Activated CD8-positive, alpha-beta memory T cell treated with anti-CD3 and anti-CD28 coated beads for 36 hours (primary cell): ENCODE measurements around the gene GLIS1. TPM values are rescaled to one million over a fixed set of nuclear protein-coding genes. Genes with fewer than 3 reads are reported as not detected.

Experiments
- CTCF ChIA-PET: fragments of 350-600 bp; sonication (Branson Sonifier 250); formaldehyde crosslinking; loops from one replicate; lab custom pipeline; 2021; ENCODE audit warnings: antibody characterized with exemption; lab: Charles Lee
- POLR2A ChIA-PET: fragments of 350-600 bp; sonication (Branson Sonifier 250); formaldehyde crosslinking; loops from one replicate; lab custom pipeline; 2021; ENCODE audit warnings: antibody characterized with exemption; lab: Charles Lee
- total RNA-seq, 2 experiments: library from RNA; stranded (reverse); gene quantifications; one replicate each; pipeline ENCODE4 v1.2.3, GENCODE V29; 2021

The GLIS1 gene
- total RNA-seq, 2 experiments from 2014 or later = not detected

- ChIA-PET CTCF (interaction anchor here (1.6 kb wide), 1 partner anchor 21 kb away, joined by 3 read pairs; no protein-coding TSS in a partner anchor), POLR2A (no interaction called here)
Measured at GRCh38 chr1:53583021-53583867, 155.7 kb downstream of the GLIS1 start.

GRCh38 chr1:53582211-53583020 lies 156.5 kb downstream of the GLIS1 start:
- CTCF ChIA-PET = interaction anchor here (1.6 kb wide), 1 partner anchor 20 kb away, joined by 3 read pairs; no protein-coding TSS in a partner anchor
- POLR2A ChIA-PET = no interaction called here

GRCh38 chr1:53581476-53581875 lies 157.5 kb downstream of the GLIS1 start:
- ChIA-PET POLR2A (no interaction called here), CTCF (no interaction called here)

- CTCF ChIA-PET = no interaction called here
- POLR2A ChIA-PET = no interaction called here
Measured at GRCh38 chr1:53580739-53581475, 158.1 kb downstream of the GLIS1 start.

- POLR2A ChIA-PET = no interaction called here
- CTCF ChIA-PET = no interaction called here
Measured at GRCh38 chr1:53580009-53580400, 159.0 kb downstream of the GLIS1 start.

GRCh38 chr1:53579221-53580008 lies 159.5 kb downstream of the GLIS1 start:
- POLR2A ChIA-PET = no interaction called here
- CTCF ChIA-PET = no interaction called here

GRCh38 chr1:53578358-53578757 lies 160.6 kb downstream of the GLIS1 start:
- ChIA-PET POLR2A (no interaction called here), CTCF (no interaction called here)

- CTCF ChIA-PET = no interaction called here
- POLR2A ChIA-PET = no interaction called here
Measured at GRCh38 chr1:53577761-53578100, 161.2 kb downstream of the GLIS1 start.

- ChIA-PET POLR2A (no interaction called here), CTCF (no interaction called here)
Measured at GRCh38 chr1:53576866-53577760, 161.9 kb downstream of the GLIS1 start.

GRCh38 chr1:53576381-53576801 lies 162.6 kb downstream of the GLIS1 start:
- POLR2A ChIA-PET = no interaction called here
- CTCF ChIA-PET = no interaction called here

- ChIA-PET POLR2A (no interaction called here), CTCF (no interaction called here)
Measured at GRCh38 chr1:53575955-53576320, 163.0 kb downstream of the GLIS1 start.

GRCh38 chr1:53575141-53575954 lies 163.6 kb downstream of the GLIS1 start:
- CTCF ChIA-PET = no interaction called here
- POLR2A ChIA-PET = no interaction called here

GRCh38 chr1:53574621-53575020 lies 164.3 kb downstream of the GLIS1 start:
- CTCF ChIA-PET = no interaction called here
- POLR2A ChIA-PET = no interaction called here

- POLR2A ChIA-PET = no interaction called here
- CTCF ChIA-PET = no interaction called here
Measured at GRCh38 chr1:53573931-53574330, 165.0 kb downstream of the GLIS1 start.

- POLR2A ChIA-PET = no interaction called here
Measured at GRCh38 chr1:53573522-53573921, 165.4 kb downstream of the GLIS1 start.

GRCh38 chr1:53572815-53573173 lies 166.2 kb downstream of the GLIS1 start:
- CTCF ChIA-PET = interaction anchor here (1.4 kb wide), 1 partner anchor 9 kb away, joined by 3 read pairs; no protein-coding TSS in a partner anchor

More at GRCh38 chr1:53573522-53573921, 165.4 kb downstream of the GLIS1 start:
- CTCF ChIA-PET = interaction anchor here (1.4 kb wide), 1 partner anchor 10 kb away, joined by 3 read pairs; no protein-coding TSS in a partner anchor

More at GRCh38 chr1:53572815-53573173, 166.2 kb downstream of the GLIS1 start:
- POLR2A ChIA-PET = no interaction called here
